ENCODE data around the gene UGT1A6. TPM values are rescaled to one million over a fixed set of nuclear protein-coding genes. Genes with fewer than 3 reads are reported as not detected.

UGT1A6 gene
- not detected in 2 replicates for total RNA-seq
- not detected in 2 replicates for polyA plus RNA-seq
- polyA plus RNA-seq (2011; cell fraction: cytosol; rRNA removed), result not detected in 2 replicates
- not detected in 2 replicates for polyA plus RNA-seq (2011; cell fraction: nucleus; rRNA removed)
- not detected in 2 replicates for polyA plus RNA-seq (2012)
- polyA minus RNA-seq, result not detected in 2 replicates
- polyA minus RNA-seq (2011; cell fraction: cytosol; rRNA and poly(A)+ RNA removed), result not detected
- polyA minus RNA-seq (2011; cell fraction: nucleus; rRNA and poly(A)+ RNA removed), result not detected in 2 replicates
- not detected for Bru-seq, nascent RNA
- not detected for BruChase-seq, experiment 1, labeled RNA remaining after a 6-hour chase
- BruChase-seq, experiment 2, labeled RNA remaining after a 2-hour chase, result not detected
- long read RNA-seq, result 0 reads

- H3K4me2 ChIP-seq (ENCODE audit: insufficient read depth, low read length), result no peak within 1 kb of the TSS
- CTCF ChIA-PET, result no interaction called here
These were observed at the start of gene UGT1A6 for GRCh38 chr2:233692648-233693047. TSS of gene UGT1A6 (plus strand) at chr2:233692890. CDS start at chr2:233693005, 115 bp downstream.

More at GRCh38 chr2:233692648-233693047, at the start of gene UGT1A6:
- DNase-seq (ENCODE audit: low read depth, low spot score) (no peak), FAIRE-seq (no peak)
- no peak within 1 kb of the TSS for H3K4me3 ChIP-seq (replicated peaks in 1 of 3; ENCODE audit: insufficient read depth in 1 of 3, low read depth in 1 of 3, low read length in 3 of 3)
- POLR2A ChIA-PET, result no interaction called here
- H2AFZ ChIP-seq (ENCODE audit: low read depth, low read length), result no peak within 1 kb of the TSS
- H3K27me3 ChIP-seq (ENCODE audit: control insufficient read depth in 2 of 2, insufficient read depth in 2 of 2, low read length in 2 of 2), result no peaks in the 10 kb centered on the region
- H3K27ac ChIP-seq (ENCODE audit: insufficient read depth, low read depth, low read length), result no peak within 1 kb of the TSS
- no peaks in the 10 kb centered on the region for H4K20me1 ChIP-seq (replicated peaks; ENCODE audit: control insufficient read depth, extremely low read depth, insufficient read depth, low read length)
- H3K9me3 ChIP-seq (replicated peaks; ENCODE audit: control insufficient read depth, insufficient read depth, low read length), result no peaks in the 10 kb centered on the region
- H3K9ac ChIP-seq (replicated peaks; ENCODE audit: extremely low read depth, insufficient read depth, low read length), result no peak within 1 kb of the TSS
- no TSS peak for BruUV-seq (replicated peaks)
- TF ChIP-seq FOS (IDR thresholded peaks at IDR 0.05; ENCODE audit: borderline replicate concordance, insufficient read depth, low read length) (no peak), CTCF (IDR thresholded peaks at IDR 0.05; ENCODE audit: extremely low read depth in 1 of 2, insufficient read depth in 1 of 2, low read depth in 1 of 2, low read length in 2 of 2) (no peak), EZH2 (IDR thresholded peaks at IDR 0.05; ENCODE audit: borderline replicate concordance, low read depth, low read length, severe bottlenecking) (no peak), POLR2A (IDR thresholded peaks at IDR 0.05; ENCODE audit: low read depth, low read length) (no peak), MYC (IDR thresholded peaks at IDR 0.05; ENCODE audit: low read depth, low read length) (no peak)
- no peaks in the 10 kb centered on the region for H3K36me3 ChIP-seq (ENCODE audit: control insufficient read depth in 2 of 2, extremely low read depth in 1 of 2, insufficient read depth in 2 of 2, low read length in 2 of 2)
- intact Hi-C loops (cut with micrococcal nuclease) (no loop called here), dilution Hi-C loops (cut with MboI; ENCODE audit: extremely low pct_ligation_motif_present, low sequenced_read_pairs) (no loop called here)
- H3K9me1 ChIP-seq (replicated peaks; ENCODE audit: control insufficient read depth, extremely low read depth, insufficient read depth, low read length), result no peaks in the 10 kb centered on the region
- H3K4me1 ChIP-seq (ENCODE audit: control insufficient read depth, extremely low read depth, insufficient read depth, low read length), result peaks cover 17% of the 10 kb centered on the region
- H3K79me2 ChIP-seq (ENCODE audit: control insufficient read depth, insufficient read depth, low read length), result no peaks in the 10 kb centered on the region
